Hepatocyte (in vitro differentiated cells): ENCODE measurements around the gene DSTYK. TPM values are rescaled to one million over a fixed set of nuclear protein-coding genes. Genes with fewer than 3 reads are reported as not detected.
A peak's percentile ranks its signal among the peaks of the same experiment; 100 is the strongest.

ENCODE experiments used
- DNase-seq: peaks from one replicate; pipeline ENCODE4 v3.0.0-alpha.2; 2016; ENCODE audit warnings: low spot score
- H2AFZ ChIP-seq: fragments of 200-600 bp; sonication (generic); 2 replicates; pipeline ENCODE4 v1.6.0; 2016; ENCODE audit warnings: antibody characterized with exemption, mild to moderate bottlenecking
- H3K27ac ChIP-seq: fragments of 200-600 bp; sonication (generic); 2 replicates; pipeline ENCODE4 v1.5.1; 2016; ENCODE audit warnings: mild to moderate bottlenecking
- H3K27me3 ChIP-seq: fragments of 200-600 bp; sonication (generic); 2 replicates; pipeline ENCODE4 v1.6.1; 2016
- H3K36me3 ChIP-seq: fragments of 200-600 bp; sonication (generic); replicated peaks from 2 replicates; pipeline ENCODE4 v1.5.1; 2016; ENCODE audit warnings: low read depth; ENCODE audit not compliant: insufficient read depth
- H3K4me1 ChIP-seq: fragments of 200-600 bp; sonication (generic); 2 replicates; pipeline ENCODE4 v1.5.1; 2016; ENCODE audit warnings: mild to moderate bottlenecking, moderate library complexity; ENCODE audit not compliant: insufficient read depth
- H3K4me2 ChIP-seq: fragments of 200-600 bp; sonication (generic); 2 replicates; pipeline ENCODE4 v1.6.0; 2016
- H3K4me3 ChIP-seq: fragments of 200-600 bp; sonication (generic); 2 replicates; pipeline ENCODE4 v1.5.1; 2016; ENCODE audit warnings: mild to moderate bottlenecking
- H3K79me2 ChIP-seq: fragments of 200-600 bp; sonication (generic); 2 replicates; pipeline ENCODE4 v1.6.0; 2017; ENCODE audit warnings: mild to moderate bottlenecking
- H3K9me2 ChIP-seq: fragments of 200-600 bp; sonication (generic); replicated peaks from 2 replicates; pipeline ENCODE4 v1.6.0; 2017; ENCODE audit warnings: mild to moderate bottlenecking; ENCODE audit not compliant: insufficient read depth
- H3K9me3 ChIP-seq: fragments of 200-600 bp; sonication (generic); 2 replicates; pipeline ENCODE4 v1.5.1; 2016; ENCODE audit warnings: low read depth, mild to moderate bottlenecking
- H4K20me1 ChIP-seq: fragments of 200-600 bp; sonication (generic); 2 replicates; pipeline ENCODE4 v1.6.0; 2016; ENCODE audit warnings: mild to moderate bottlenecking; ENCODE audit not compliant: insufficient read depth, poor library complexity, severe bottlenecking
- CTCF ChIP-seq: fragments of 200-600 bp; sonication (generic); IDR thresholded peaks from 2 replicates; pipeline ENCODE4 v1.5.1; 2016; ENCODE audit warnings: antibody characterized with exemption, mild to moderate bottlenecking; ENCODE audit not compliant: poor library complexity
- EZH2 ChIP-seq: fragments of 200-600 bp; sonication (generic); IDR thresholded peaks from 2 replicates; pipeline ENCODE4 v1.6.1; 2016; ENCODE audit warnings: antibody characterized with exemption, mild to moderate bottlenecking, borderline replicate concordance
- EZH2phosphoT487 ChIP-seq: fragments of 200-600 bp; sonication (generic); IDR thresholded peaks from one replicate; pipeline ENCODE4 v1.6.1; 2018; ENCODE audit warnings: antibody characterized with exemption, mild to moderate bottlenecking, low read depth, moderate library complexity; ENCODE audit not compliant: unreplicated experiment, severe bottlenecking
- WGBS: methylation state at CpG from one replicate; pipeline ENCODE4 v1.1.6; 2016; ENCODE audit warnings: low lambda C conversion rate; ENCODE audit errors: missing lambda C conversion rate; 5-methylcytosine and 5-hydroxymethylcytosine counted together
- polyA plus RNA-seq: library from polyadenylated mRNA; unstranded; fragments of >200 nt; fragmentation: Nextera tagmentation; extraction: Ambion mirVana; gene quantifications from 2 replicates; pipeline ENCODE4 v1.2.1, GENCODE V29; 2016
- total RNA-seq: library from RNA; depleted of rRNA; stranded (reverse); fragments of >200 nt; gene quantifications from 2 replicates; pipeline ENCODE4 v1.2.3, GENCODE V29; 2014

DSTYK gene
- total and polyA plus RNA-seq, 2 experiments from 2014 or later: 7.7 to 11.0 TPM

DNA sequence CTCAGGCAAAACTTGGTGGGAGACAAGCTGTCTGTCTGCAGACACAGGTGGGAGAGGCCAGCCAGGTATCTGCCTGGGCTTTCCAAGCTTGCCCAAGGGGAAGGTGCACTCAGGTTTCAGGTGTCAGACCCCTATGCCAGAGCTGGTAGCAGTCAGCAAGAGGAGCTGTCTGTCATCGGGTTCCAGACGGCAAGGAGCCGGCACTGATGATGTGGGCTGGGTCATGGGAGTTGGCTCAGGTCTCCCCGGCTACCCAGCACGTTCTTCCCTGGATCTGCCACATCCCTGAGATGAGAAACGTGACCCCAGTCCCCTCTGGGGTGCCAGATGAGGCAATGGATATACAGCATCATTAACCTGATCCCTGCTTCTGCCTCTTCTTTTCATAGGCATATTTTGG is 39.2 kb upstream of the DSTYK start:
- H4K20me1 ChIP-seq: no peaks in the 10 kb centered on the region
- H3K27ac ChIP-seq: no peak overlapping the region
- DNase-seq: no peak
- H3K36me3 ChIP-seq: no peaks in the 10 kb centered on the region
- H3K9me2 ChIP-seq: no peaks in the 10 kb centered on the region
- no peaks in the 10 kb centered on the region for H3K27me3 ChIP-seq
- H3K4me3 ChIP-seq: no peak overlapping the region
- no peak overlapping the region for H3K4me2 ChIP-seq
- 48% methylated on average over 6 of the region's 6 CpGs for WGBS
- H3K4me1 ChIP-seq: peaks cover 39% of the 10 kb centered on the region
- no peaks in the 10 kb centered on the region for H3K79me2 ChIP-seq
- H3K9me3 ChIP-seq: no peaks in the 10 kb centered on the region
- no peak overlapping the region for H2AFZ ChIP-seq
- TF ChIP-seq CTCF (no peak), EZH2 (no peak), EZH2phosphoT487 (no peak)

GRCh38 chr1:205249651-205250050 is 38.1 kb upstream of the DSTYK start:
- no peak overlapping the region for H2AFZ ChIP-seq
- WGBS: 74% methylated on average over 4 of the region's 4 CpGs
- no peaks in the 10 kb centered on the region for H3K9me3 ChIP-seq
- H3K4me3 ChIP-seq: no peak overlapping the region
- H3K9me2 ChIP-seq: no peaks in the 10 kb centered on the region
- DNase-seq: no peak
- no peak for TF ChIP-seq CTCF
- H3K79me2 ChIP-seq: no peaks in the 10 kb centered on the region
- H3K4me1 ChIP-seq: peaks cover 39% of the 10 kb centered on the region
- H3K27ac ChIP-seq: peak overlapping the region; percentile 55
- H3K27me3 ChIP-seq: no peaks in the 10 kb centered on the region
- no peaks in the 10 kb centered on the region for H3K36me3 ChIP-seq
- H3K4me2 ChIP-seq: peak overlapping the region; percentile 66
- H4K20me1 ChIP-seq: no peaks in the 10 kb centered on the region

DNA sequence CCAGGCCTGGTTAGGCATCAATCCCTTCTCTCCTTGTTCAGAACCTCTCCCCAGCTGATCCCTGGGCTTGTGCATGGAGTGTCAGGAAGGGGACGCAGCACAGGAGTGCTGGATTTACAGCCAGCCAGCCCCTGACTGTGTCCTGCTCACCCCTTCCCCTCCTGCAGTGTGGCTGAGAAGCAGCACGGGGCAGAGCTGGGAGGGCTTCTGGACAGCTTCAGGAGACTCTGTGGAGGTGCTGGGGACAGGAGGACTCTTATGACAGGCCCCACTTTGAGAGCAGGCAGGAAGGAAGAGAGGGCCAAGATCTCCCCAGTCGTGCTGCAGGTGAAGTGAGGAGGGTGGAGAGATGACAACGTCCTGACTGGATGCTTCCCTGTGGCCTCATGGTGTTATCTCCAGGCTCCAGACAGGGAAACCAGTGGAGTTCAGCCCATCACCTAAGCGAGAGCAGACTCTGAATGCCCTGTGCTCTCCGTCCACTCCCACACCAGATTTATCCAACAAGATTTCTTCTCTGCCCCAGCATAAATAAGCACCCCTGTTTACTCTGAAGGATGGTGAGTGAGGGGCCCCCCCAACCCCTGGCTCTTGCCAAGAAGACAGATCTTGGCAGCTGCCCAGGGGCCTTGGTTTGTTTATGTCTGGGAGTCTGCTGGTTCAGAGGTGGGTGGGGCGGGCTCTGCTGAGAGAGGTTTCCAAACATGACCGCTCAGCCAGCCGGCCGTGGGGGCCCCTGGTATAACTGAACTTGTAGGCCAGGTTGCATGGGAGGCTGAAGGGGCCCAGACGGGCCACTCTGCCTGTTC is 37.5 kb upstream of the DSTYK start:
- H3K9me3 ChIP-seq: no peaks in the 10 kb centered on the region
- 33% methylated on average over 10 of the region's 11 CpGs for WGBS
- H4K20me1 ChIP-seq: no peaks in the 10 kb centered on the region
- H3K4me3 ChIP-seq: no peak overlapping the region
- DNase-seq: peak; percentile 73
- peak overlapping the region; percentile 66 for H3K4me2 ChIP-seq
- H3K36me3 ChIP-seq: no peaks in the 10 kb centered on the region
- no peak for TF ChIP-seq EZH2
- no peak for TF ChIP-seq EZH2phosphoT487
- no peak for TF ChIP-seq CTCF
- no peak overlapping the region for H2AFZ ChIP-seq
- H3K4me1 ChIP-seq: peaks cover 39% of the 10 kb centered on the region
- no peaks in the 10 kb centered on the region for H3K9me2 ChIP-seq
- peak overlapping the region; percentile 55 for H3K27ac ChIP-seq
- H3K27me3 ChIP-seq: no peaks in the 10 kb centered on the region
- no peaks in the 10 kb centered on the region for H3K79me2 ChIP-seq
